GM12878 (cell line): ENCODE data around the gene CNST.

Source experiments
- ATF7 ChIP-seq: fragments of 450-650 bp; IDR thresholded peaks from 2 replicates; pipeline ENCODE4 v1.6.1; 2016; ENCODE audit warnings: low read depth, mild to moderate bottlenecking
- BRCA1 ChIP-seq: IDR thresholded peaks from 2 replicates; pipeline ENCODE4 v1.6.1; 2011; ENCODE audit warnings: low read depth, low read length, improper control_type of control experiment
- FOXK2 ChIP-seq: fragments of 450-650 bp; IDR thresholded peaks from 2 replicates; pipeline ENCODE4 v1.6.1; 2017; ENCODE audit warnings: mild to moderate bottlenecking, moderate library complexity
- HDAC6 ChIP-seq: fragments of 200-600 bp; sonication (generic); IDR thresholded peaks from one replicate; pipeline ENCODE4 v1.8.0; 2017; ENCODE audit warnings: antibody characterized with exemption; ENCODE audit not compliant: unreplicated experiment
- NR2C2 ChIP-seq: IDR thresholded peaks from 2 replicates; pipeline ENCODE4 v1.6.1; 2011; ENCODE audit warnings: borderline replicate concordance, low read depth; ENCODE audit not compliant: control insufficient read depth, insufficient read length
- PAX5 ChIP-seq: IDR thresholded peaks from 2 replicates; pipeline ENCODE4 v1.6.1; 2011; ENCODE audit warnings: low read depth, low read length, borderline replicate concordance
- PML ChIP-seq: IDR thresholded peaks from 2 replicates; pipeline ENCODE4 v1.6.1; 2012; ENCODE audit warnings: low read length, inconsistent platforms
- POLR2A ChIP-seq: IDR thresholded peaks from 2 replicates; pipeline ENCODE4 v1.6.1; 2011; ENCODE audit warnings: low read depth, mild to moderate bottlenecking, low read length
- POLR2AphosphoS5 ChIP-seq: IDR thresholded peaks from 2 replicates; pipeline ENCODE4 v1.6.1; 2011; ENCODE audit warnings: mild to moderate bottlenecking, low read length, inconsistent platforms
- YY1 ChIP-seq: IDR thresholded peaks from 2 replicates; pipeline ENCODE4 v1.6.1; 2011; ENCODE audit warnings: low read depth, mild to moderate bottlenecking, low read length
- ZBED1 ChIP-seq: IDR thresholded peaks from 2 replicates; pipeline ENCODE4 v1.6.1; 2016; ENCODE audit warnings: borderline replicate concordance
- TF ChIP-seq, protein P1 (sequence below): IDR thresholded peaks from 2 replicates; pipeline ENCODE4 v1.6.1; 2012; ENCODE audit warnings: mild to moderate bottlenecking, low read depth, low read length
- TF ChIP-seq, protein P2 (sequence below), 3 experiments: IDR thresholded peaks in 2 of 3; conservative IDR thresholded peaks in 1 of 3; 2 replicates each; pipeline ENCODE4 v1.5.1; 2011; ENCODE audit warnings: low read depth in 3 of 3, low read length in 3 of 3, mild to moderate bottlenecking in 3 of 3, control low read depth in 2 of 3, moderate library complexity in 2 of 3, inconsistent platforms in 1 of 3, mixed read lengths in 1 of 3; ENCODE audit not compliant: control insufficient read depth in 2 of 3, insufficient read depth in 1 of 3; ENCODE audit errors: extremely low read depth in 1 of 3
- TF ChIP-seq, protein P3 (sequence below): fragments of 450-650 bp; formaldehyde crosslinking; IDR thresholded peaks from 2 replicates; pipeline ENCODE4 v1.4.0; 2022; ENCODE audit warnings: mild to moderate bottlenecking, moderate library complexity

DNA sequence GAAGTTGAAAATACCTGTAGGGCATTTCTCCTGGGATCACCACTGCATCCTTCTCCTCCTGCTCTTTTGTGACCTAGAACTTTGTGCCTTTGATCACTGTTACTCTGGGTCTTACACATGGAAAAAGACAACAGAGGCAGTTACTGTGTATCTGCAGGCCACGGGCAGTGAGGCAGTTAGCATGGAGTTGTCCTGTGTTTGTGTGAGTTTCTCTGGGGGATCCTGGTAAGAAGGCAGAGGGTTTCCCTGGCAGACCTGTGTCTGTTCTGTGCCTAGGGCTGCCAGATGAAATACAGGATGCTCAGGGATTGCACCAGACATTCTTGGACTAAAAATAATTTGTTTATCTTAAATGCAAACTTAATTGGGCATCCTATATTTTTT lies 113.5 kb downstream of the CNST start:
- TF ChIP-seq ZBED1 (no peak), POLR2AphosphoS5 (no peak), FOXK2 (no peak), PML (no peak), ATF7 (no peak), NR2C2 (no peak), YY1 (no peak), BRCA1 (no peak), POLR2A (no peak), PAX5 (no peak), HDAC6 (no peak)
- TF ChIP-seq, protein P1, sequence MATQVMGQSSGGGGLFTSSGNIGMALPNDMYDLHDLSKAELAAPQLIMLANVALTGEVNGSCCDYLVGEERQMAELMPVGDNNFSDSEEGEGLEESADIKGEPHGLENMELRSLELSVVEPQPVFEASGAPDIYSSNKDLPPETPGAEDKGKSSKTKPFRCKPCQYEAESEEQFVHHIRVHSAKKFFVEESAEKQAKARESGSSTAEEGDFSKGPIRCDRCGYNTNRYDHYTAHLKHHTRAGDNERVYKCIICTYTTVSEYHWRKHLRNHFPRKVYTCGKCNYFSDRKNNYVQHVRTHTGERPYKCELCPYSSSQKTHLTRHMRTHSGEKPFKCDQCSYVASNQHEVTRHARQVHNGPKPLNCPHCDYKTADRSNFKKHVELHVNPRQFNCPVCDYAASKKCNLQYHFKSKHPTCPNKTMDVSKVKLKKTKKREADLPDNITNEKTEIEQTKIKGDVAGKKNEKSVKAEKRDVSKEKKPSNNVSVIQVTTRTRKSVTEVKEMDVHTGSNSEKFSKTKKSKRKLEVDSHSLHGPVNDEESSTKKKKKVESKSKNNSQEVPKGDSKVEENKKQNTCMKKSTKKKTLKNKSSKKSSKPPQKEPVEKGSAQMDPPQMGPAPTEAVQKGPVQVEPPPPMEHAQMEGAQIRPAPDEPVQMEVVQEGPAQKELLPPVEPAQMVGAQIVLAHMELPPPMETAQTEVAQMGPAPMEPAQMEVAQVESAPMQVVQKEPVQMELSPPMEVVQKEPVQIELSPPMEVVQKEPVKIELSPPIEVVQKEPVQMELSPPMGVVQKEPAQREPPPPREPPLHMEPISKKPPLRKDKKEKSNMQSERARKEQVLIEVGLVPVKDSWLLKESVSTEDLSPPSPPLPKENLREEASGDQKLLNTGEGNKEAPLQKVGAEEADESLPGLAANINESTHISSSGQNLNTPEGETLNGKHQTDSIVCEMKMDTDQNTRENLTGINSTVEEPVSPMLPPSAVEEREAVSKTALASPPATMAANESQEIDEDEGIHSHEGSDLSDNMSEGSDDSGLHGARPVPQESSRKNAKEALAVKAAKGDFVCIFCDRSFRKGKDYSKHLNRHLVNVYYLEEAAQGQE: no peak
- TF ChIP-seq, protein P2, sequence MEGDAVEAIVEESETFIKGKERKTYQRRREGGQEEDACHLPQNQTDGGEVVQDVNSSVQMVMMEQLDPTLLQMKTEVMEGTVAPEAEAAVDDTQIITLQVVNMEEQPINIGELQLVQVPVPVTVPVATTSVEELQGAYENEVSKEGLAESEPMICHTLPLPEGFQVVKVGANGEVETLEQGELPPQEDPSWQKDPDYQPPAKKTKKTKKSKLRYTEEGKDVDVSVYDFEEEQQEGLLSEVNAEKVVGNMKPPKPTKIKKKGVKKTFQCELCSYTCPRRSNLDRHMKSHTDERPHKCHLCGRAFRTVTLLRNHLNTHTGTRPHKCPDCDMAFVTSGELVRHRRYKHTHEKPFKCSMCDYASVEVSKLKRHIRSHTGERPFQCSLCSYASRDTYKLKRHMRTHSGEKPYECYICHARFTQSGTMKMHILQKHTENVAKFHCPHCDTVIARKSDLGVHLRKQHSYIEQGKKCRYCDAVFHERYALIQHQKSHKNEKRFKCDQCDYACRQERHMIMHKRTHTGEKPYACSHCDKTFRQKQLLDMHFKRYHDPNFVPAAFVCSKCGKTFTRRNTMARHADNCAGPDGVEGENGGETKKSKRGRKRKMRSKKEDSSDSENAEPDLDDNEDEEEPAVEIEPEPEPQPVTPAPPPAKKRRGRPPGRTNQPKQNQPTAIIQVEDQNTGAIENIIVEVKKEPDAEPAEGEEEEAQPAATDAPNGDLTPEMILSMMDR (IDR thresholded peaks at IDR 0.05 in 2 of 3, conservative IDR thresholded peaks at IDR 0.05 in 1 of 3; ENCODE audit: control insufficient read depth in 2 of 3, extremely low read depth in 1 of 3, insufficient read depth in 1 of 3, low read depth in 3 of 3, low read length in 3 of 3): no peak
- TF ChIP-seq, protein P3, sequence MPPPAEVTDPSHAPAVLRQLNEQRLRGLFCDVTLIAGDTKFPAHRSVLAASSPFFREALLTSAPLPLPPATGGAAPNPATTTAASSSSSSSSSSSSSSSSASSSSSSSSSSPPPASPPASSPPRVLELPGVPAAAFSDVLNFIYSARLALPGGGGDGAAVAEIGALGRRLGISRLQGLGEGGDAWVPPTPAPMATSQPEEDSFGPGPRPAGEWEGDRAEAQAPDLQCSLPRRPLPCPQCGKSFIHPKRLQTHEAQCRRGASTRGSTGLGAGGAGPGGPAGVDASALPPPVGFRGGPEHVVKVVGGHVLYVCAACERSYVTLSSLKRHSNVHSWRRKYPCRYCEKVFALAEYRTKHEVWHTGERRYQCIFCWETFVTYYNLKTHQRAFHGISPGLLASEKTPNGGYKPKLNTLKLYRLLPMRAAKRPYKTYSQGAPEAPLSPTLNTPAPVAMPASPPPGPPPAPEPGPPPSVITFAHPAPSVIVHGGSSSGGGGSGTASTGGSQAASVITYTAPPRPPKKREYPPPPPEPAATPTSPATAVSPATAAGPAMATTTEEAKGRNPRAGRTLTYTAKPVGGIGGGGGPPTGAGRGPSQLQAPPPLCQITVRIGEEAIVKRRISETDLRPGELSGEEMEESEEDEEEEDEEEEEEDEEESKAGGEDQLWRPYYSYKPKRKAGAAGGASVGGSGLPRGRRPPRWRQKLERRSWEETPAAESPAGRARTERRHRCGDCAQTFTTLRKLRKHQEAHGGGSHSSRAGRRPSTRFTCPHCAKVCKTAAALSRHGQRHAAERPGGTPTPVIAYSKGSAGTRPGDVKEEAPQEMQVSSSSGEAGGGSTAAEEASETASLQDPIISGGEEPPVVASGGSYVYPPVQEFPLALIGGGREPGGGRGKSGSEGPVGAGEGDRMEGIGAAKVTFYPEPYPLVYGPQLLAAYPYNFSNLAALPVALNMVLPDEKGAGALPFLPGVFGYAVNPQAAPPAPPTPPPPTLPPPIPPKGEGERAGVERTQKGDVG (CRISPR knock-in tag): no peak
